Small intestine (tissue), 7 donors: Measurements from ENCODE around the gene ABCA7. TPM values are rescaled to one million over a fixed set of nuclear protein-coding genes. Genes with fewer than 3 reads are reported as not detected.

Experiments
- DNase-seq, 2 donors: peaks; one replicate each; pipeline versions ENCODE4 v3.0.0 to v3.0.0-alpha.2; 2013
- FAIRE-seq: peaks from 2 replicates; lab custom pipeline; 2012; peaks lifted over from hg19 to GRCh38; lab: Jason Lieb, UNC
- H3K27ac ChIP-seq, 3 donors: one replicate each; pipeline ENCODE4 v1.5.1; 2013; ENCODE audit warnings: low read length in 2 of 3, mild to moderate bottlenecking in 2 of 3, control low read depth in 1 of 3, inconsistent platforms in 1 of 3, low read depth in 1 of 3, moderate library complexity in 1 of 3
- H3K27me3 ChIP-seq, 3 donors: one replicate each; pipeline ENCODE4 v1.6.1; 2013; ENCODE audit warnings: low read length in 3 of 3, inconsistent platforms in 1 of 3; ENCODE audit not compliant: control insufficient read depth in 3 of 3, insufficient read depth in 3 of 3
- H3K36me3 ChIP-seq, 3 donors: one replicate each; pipeline ENCODE4 v1.6.1; 2013; ENCODE audit warnings: low read length in 3 of 3, inconsistent platforms in 1 of 3, low read depth in 1 of 3, mild to moderate bottlenecking in 1 of 3, moderate library complexity in 1 of 3; ENCODE audit not compliant: control insufficient read depth in 3 of 3, insufficient read depth in 2 of 3
- H3K4me1 ChIP-seq, 3 donors: one replicate each; pipeline ENCODE4 v1.6.1; 2013; ENCODE audit warnings: low read length in 2 of 3, inconsistent platforms in 1 of 3, low read depth in 1 of 3, mild to moderate bottlenecking in 1 of 3, moderate library complexity in 1 of 3; ENCODE audit not compliant: control insufficient read depth in 3 of 3, insufficient read depth in 2 of 3
- H3K4me3 ChIP-seq, 3 donors: one replicate each; pipeline ENCODE4 v1.5.1; 2013; ENCODE audit warnings: low read length in 3 of 3, control low read depth in 1 of 3, inconsistent platforms in 1 of 3, low read depth in 1 of 3, mild to moderate bottlenecking in 1 of 3, moderate library complexity in 1 of 3
- H3K9me3 ChIP-seq, 2 donors: one replicate each; pipeline ENCODE4 v1.6.1; 2013; ENCODE audit warnings: low read depth in 1 of 2, low read length in 1 of 2; ENCODE audit not compliant: control insufficient read depth in 2 of 2, insufficient read depth in 1 of 2
- WGBS, 3 donors: extraction: QIAGEN DNeasy Blood & Tissue Kit; methylation state at CpG; one replicate each; pipeline ENCODE4 v1.1.7; 2013; 5-methylcytosine and 5-hydroxymethylcytosine counted together
- polyA plus RNA-seq, 4 donors: library from polyadenylated mRNA; stranded (reverse) in 3 of 4; unstranded in 1 of 4; fragments of 200-250 nt in 3 of 4; fragments of 120-200 nt in 1 of 4; gene quantifications; one replicate each; pipeline versions ENCODE4 v1.2.1 to v1.2.3, GENCODE V29; 2013
- donor health status: healthy with polysubstance abuse.
- donor health status: control.
- donor health status: control.
- donor health status: Bipolar disorder and iron deficiency.
- donor health status: healthy.

The ABCA7 gene
- polyA plus RNA-seq, 4 donors: 3.1 to 60.3 (median 20.2) TPM

- 30 to 60% (median 56%) methylated on average over 9 of the region's 9 CpGs for WGBS, 3 donors
- FAIRE-seq (no peak), DNase-seq (no peak)
- Histone ChIP-seq H3K4me3 (no peak overlapping the region), H3K27ac (peak overlapping the region; percentile 38 to 91 (median 88)), H3K27me3 (no peaks in the 10 kb centered on the region), H3K4me1 (peaks cover 0 to 58% (median 9%) of the 10 kb centered on the region in 3 donors), H3K9me3 (no peaks in the 10 kb centered on the region), H3K36me3 (peaks cover 0 to 15% (median 2%) of the 10 kb centered on the region in 3 donors)
Observed at GRCh38 chr19:1101337-1101698, 61.4 kb downstream of the ABCA7 start.

GRCh38 chr19:1102407-1103131 is 62.7 kb downstream of the ABCA7 start:
- peaks cover 0 to 66% (median 9%) of the 10 kb centered on the region in 3 donors for H3K4me1 ChIP-seq
- H3K4me3 ChIP-seq: no peak overlapping the region
- WGBS, 3 donors: 32 to 53% (median 42%) methylated on average over 17 of the region's 17 CpGs

GRCh38 chr19:1103132-1103707 is 63.3 kb downstream of the ABCA7 start:
- Histone ChIP-seq H3K4me1 (peaks cover 0 to 60% (median 9%) of the 10 kb centered on the region in 3 donors), H3K9me3 (no peaks in the 10 kb centered on the region), H3K4me3 (peak overlapping the region in 1 of 3 donors; percentile 34), H3K36me3 (peaks cover 9 to 32% (median 12%) of the 10 kb centered on the region in 3 donors), H3K27ac (peak overlapping the region; percentile 79 to 91 (median 88)), H3K27me3 (no peaks in the 10 kb centered on the region)
- 17 to 38% (median 29%) methylated on average over 20 of the region's 20 CpGs for WGBS, 3 donors
- FAIRE-seq (no peak), DNase-seq (no peak)

More at GRCh38 chr19:1102407-1103131, 62.7 kb downstream of the ABCA7 start:
- Histone ChIP-seq H3K9me3 (no peaks in the 10 kb centered on the region), H3K36me3 (peaks cover 6 to 28% (median 7%) of the 10 kb centered on the region in 3 donors), H3K27ac (peak overlapping the region; percentile 79 to 91 (median 88)), H3K27me3 (no peaks in the 10 kb centered on the region)
- FAIRE-seq (no peak), DNase-seq (peak; percentile 83 to 91)

- peak; percentile 100 for DNase-seq
- Histone ChIP-seq H3K36me3 (peaks cover 9 to 35% (median 13%) of the 10 kb centered on the region in 3 donors), H3K27ac (peak within 1 kb of the TSS; percentile 98 to 100 (median 99)), H3K9me3 (no peaks in the 10 kb centered on the region), H3K27me3 (no peaks in the 10 kb centered on the region), H3K4me3 (peak within 1 kb of the TSS; percentile 86 to 95 (median 86)), H3K4me1 (peaks cover 0 to 54% (median 9%) of the 10 kb centered on the region in 3 donors)
- WGBS, 3 donors: 0 to 1% (median 0%) methylated on average over 41 to 75 of the region's 75 CpGs
- peak; percentile 15 for FAIRE-seq
Observed at GRCh38 chr19:1103708-1104310, 63.9 kb downstream of the ABCA7 start, which contains the start of gene GPX4. Gene GPX4 (plus strand): TSS chr19:1103994. CDS start chr19:1104044, 50 bp downstream.

- H3K27ac ChIP-seq: peak overlapping the region; percentile 98 to 100 (median 99)
- peaks cover 0 to 47% (median 9%) of the 10 kb centered on the region in 3 donors for H3K4me1 ChIP-seq
- WGBS, 3 donors: 0 to 1% (median 1%) methylated on average over 19 to 93 of the region's 93 CpGs
- peak overlapping the region; percentile 86 to 95 (median 86) for H3K4me3 ChIP-seq
- DNase-seq: peak; percentile 80 to 95
- H3K9me3 ChIP-seq: no peaks in the 10 kb centered on the region
- FAIRE-seq: no peak
- no peaks in the 10 kb centered on the region for H3K27me3 ChIP-seq
- H3K36me3 ChIP-seq: peaks cover 12 to 42% (median 16%) of the 10 kb centered on the region in 3 donors
Observed at GRCh38 chr19:1104311-1105007, 64.6 kb downstream of the ABCA7 start.

- Histone ChIP-seq H3K9me3 (no peaks in the 10 kb centered on the region), H3K36me3 (peaks cover 12 to 50% (median 18%) of the 10 kb centered on the region in 3 donors), H3K4me3 (peak overlapping the region; percentile 86 to 95 (median 86)), H3K4me1 (peaks cover 0 to 47% (median 9%) of the 10 kb centered on the region in 3 donors), H3K27ac (peak overlapping the region; percentile 98 to 100 (median 99)), H3K27me3 (no peaks in the 10 kb centered on the region)
- 25 to 31% (median 31%) methylated on average over 66 to 69 of the region's 69 CpGs for WGBS, 3 donors
- DNase-seq: peak in 1 of 2 donors; percentile 40
- no peak for FAIRE-seq
Observed at GRCh38 chr19:1105008-1105872, 65.3 kb downstream of the ABCA7 start.
